NCI-H146 treated with DMSO at 0.1 percent for 48 hours (cell line): ENCODE results near the gene SEMA5A.
"Not testable (repeated sequence)": the region's sequence is repeated elsewhere in the genome, so short reads cannot be mapped to it uniquely, and the experiment has no call there.

ENCODE experiments used
- DNase-seq: peaks from one replicate; lab custom pipeline; 2025; ENCODE audit not compliant: unreplicated experiment; lab: John Stamatoyannopoulos, UW

The SEMA5A gene

DNA sequence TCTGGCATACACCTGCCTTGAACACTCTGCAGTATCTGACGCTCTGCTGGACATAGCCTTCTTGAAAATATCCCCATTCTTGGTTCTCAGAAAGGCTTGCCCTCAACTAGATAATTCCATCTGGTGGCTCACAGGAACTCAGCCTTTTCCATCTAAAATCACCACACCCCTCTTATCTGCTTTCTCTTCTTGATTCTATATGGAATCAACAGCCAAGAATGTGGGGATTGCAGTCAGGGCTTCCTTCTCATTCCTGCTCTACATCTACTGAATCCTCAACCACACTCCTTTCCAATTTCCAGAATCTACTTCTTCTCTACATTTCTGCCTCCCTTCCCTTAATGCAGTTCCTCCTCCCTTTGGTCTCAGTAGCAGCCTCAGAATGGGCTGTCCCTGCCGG lies 170.1 kb downstream of the SEMA5A start:
- DNase-seq = no peak

DNA sequence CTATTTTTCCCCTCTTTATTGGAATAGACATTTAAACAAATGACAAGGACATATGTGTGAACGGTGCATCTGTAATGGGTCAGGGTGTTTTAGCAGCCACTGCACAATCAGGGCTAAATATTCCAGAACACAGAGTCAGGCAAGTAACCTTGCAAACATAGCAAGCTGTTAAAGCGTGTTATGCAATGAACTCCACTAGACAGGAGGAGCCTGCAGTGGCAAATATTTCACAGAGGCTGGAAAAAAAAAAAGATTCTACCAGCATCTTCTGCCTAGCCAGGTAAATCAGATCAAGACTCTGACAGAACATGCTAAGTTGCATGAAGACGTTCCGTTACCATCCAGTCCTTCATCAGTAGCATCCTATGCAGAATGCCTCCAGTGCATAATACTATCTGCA lies 171.8 kb downstream of the SEMA5A start:
- DNase-seq = no peak

DNA sequence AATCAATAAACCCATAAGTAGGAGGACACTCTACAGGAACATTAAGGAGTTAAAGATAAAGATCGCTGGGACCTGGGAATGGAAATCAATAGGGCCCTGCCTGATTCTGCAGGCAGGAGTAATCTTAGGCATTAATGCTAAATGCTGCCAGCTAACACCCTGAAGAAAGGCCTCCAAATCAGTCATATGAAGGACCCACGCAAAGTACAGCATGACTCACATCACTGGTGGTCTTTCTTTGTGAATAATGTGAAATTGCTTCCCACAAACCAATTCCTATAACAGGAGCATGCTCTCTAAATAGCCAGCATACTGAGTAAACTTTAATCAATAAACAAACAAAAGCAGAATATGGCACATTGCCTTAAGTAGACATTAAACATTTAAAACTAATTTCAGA lies 172.3 kb downstream of the SEMA5A start:
- DNase-seq = no peak

DNA sequence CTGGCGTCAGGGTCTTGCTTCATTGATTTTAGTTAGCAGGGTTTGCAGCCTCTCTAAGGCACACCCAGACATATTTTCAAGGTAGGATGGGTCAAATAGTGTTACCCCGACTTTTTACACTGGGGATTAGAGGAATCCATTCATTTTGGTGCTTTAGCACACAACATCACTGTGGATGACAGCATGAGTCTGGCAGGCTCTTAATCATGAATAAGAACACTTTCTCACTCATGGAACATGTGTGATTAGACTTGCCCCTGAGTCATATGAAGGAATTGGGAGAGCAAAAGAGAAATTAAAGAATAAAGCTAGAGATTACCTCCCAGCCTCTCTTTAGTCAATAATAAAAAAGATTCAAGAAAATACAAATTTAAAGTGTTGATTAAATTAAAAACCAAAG lies 175.6 kb downstream of the SEMA5A start:
- no peak for DNase-seq

DNA sequence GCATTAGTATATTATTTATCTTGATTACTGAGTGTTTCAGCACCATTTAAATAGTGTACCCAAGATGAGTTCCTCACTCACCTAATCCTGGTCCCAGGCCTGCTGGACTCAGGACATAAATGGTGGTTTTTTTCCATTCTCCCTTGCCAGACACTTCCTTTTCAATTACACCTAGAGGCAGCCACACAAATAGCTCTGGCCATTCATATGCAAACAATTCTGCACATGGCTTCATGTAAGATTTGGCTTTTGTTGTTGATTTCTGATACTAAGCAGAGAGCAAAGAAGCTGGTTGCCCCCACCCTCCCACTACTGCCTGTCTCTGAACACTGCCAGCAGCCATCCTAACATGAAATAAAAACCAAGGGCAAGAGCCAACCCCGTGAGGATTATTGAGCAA lies 180.4 kb downstream of the SEMA5A start:
- DNase-seq = no peak

DNA sequence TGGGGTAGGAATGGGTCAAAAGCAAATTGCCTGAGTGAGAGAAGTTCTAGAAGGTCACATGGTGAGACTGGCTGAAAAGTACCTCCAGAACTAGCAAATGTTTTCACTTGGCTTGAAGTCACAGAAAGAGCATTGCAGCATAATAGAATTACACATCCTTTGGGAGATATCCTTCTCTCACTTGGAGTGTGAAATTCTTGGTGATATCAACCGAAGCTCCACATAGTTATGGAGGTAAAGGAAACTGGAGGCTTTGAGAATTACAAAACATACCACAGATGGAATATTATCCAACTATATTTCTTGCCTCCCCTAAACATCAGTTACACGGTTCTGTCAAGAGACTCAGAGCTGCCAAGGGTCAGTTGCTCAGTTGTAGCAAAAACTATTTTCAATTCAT lies 182.4 kb downstream of the SEMA5A start:
- DNase-seq = no peak

DNA sequence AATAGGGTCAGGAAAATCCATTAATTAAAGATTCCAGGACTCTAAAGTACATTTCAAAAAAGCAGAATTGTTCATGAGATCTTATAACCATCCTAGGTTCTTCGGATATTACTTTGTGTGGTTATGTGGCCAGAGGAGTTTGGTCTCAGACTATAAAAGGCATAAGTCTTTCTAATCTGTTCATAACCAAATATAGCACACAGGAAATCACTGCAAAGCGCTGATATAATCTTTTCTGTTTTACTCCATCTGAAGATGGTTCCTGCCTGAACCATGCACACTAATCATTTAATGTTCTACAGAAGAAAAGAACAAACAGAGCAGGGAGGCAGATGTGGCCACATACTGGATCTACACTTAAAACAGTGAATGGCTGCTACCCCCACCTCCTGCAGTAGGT lies 182.8 kb downstream of the SEMA5A start:
- DNase-seq = no peak

DNA sequence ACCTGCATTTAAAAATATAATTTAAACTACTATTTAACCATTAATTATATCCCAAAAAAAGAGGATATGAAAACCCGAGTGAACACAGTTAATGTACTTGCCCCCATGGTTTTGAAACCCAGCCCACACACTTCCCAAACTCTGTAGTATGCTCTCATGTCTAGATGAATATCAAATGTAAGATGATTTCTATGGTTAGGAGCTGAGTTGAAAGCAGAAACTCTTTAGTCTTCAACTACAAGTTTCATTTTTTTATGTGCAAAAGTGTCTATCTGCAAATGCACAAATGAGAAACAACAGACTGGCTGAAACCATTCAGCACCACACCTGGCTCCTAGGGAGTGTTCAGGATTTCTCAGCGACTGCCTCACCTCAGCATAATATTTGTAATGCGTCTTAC lies 183.3 kb downstream of the SEMA5A start:
- DNase-seq = no peak

DNA sequence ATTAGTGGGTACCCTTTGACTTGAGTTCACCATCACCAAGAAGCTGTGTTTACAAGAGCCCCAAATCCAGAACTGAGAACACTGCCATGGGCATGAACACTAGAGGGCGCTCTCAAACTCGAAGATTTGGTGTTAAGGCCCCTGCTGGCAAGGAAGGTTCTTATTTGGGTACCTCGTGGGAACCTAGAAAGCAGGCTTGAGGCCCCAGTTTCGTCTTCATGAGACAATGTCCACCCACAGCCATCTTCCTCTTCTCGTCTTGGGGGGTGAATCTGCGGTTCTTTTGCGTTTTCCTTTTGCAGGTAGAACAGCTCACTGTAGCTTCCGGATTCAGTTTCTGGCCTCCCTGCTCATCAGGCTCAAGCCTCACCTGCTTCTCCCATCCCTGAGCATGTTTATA lies 184.0 kb downstream of the SEMA5A start:
- DNase-seq = no peak

DNA sequence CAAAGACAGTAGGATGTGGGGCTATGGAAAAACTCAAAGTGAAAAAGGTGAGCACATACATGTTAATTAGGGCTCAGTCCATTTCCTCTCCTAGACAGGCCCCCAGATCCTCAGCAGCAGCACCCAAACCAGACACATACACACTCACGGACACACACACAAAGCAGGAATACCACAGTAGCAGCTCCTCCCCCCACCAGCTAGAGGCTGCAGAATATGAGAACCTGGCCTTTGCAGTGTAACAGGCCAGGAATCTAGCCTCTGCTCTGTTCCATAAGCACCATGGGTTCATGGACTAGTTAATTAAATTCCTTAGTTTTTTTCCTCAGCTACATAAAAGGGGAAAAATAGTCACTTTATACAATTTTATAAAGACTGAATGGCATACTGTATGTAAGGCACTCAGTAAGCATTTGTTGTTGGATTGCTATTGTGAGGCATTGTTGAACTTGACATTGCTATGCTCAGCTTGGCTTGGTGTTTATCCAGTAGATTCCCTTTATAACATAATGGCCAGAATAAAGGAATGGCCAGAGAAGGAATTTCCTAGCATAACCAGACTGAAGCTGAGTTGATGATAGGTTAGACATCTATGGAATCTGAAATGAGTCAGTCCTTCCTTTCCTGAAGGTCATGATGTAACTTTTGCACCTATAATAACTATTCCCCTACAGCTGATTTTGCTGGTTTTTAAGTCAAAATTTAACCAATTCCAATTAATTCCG lies 186.8 kb downstream of the SEMA5A start:
- no peak for DNase-seq

DNA sequence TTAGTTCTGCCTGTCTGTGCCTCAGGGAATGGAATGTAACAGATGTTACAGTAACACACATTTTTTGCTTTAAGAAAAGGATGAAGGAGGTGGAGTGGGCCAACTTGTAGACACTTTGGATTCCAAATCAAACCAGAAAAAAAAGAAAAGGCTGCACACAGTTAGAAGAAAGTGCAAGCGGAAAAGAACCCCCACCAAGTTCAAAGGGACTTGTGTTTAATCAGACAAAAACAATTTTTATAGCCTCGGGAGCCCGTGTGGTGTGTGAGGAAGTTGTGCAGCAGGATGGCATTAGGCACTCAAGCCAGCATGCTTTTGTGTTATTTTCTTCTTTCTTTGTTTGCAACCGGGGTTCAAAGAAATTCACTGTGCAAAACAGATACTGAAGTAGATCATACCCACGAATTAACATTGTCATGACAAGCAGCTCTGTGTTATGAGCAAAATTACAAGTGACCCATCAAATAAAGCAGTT lies 189.5 kb downstream of the SEMA5A start:
- no peak for DNase-seq

DNA sequence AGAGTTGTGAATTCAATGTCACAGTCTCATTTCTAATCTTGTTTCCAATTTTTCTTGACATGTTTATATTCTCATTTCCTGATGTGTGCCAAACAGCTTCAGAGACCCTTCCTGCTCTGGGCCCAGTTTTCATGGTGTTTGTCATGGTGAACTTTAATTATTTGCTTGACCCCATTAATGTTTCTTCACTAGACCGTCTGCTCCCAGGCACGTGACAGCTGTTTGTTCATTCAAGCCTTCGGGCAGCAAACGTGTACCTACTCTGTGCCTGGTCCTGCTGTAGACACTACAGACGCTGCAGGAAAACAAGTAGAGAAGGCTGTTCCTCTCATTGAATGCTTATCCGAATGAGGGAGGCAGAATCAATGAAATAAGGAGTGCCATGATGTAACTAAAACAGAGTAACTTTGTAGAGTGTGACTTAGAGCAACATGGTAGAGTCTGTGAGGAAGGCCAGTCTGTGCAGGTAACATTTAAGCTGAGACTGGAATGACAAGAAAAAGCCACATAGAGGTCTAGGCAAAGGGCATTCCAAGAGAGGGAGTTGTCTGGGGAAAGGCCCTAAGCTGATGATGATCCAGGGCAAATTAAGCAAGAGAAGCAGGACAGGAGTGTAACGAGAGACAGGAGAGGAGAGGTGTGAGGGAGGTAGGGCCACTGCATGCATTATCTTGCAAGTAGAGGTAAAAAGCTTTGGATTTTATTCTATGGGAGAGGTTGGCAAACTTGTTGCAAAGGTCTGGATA lies 191.4 kb downstream of the SEMA5A start:
- DNase-seq = no peak

DNA sequence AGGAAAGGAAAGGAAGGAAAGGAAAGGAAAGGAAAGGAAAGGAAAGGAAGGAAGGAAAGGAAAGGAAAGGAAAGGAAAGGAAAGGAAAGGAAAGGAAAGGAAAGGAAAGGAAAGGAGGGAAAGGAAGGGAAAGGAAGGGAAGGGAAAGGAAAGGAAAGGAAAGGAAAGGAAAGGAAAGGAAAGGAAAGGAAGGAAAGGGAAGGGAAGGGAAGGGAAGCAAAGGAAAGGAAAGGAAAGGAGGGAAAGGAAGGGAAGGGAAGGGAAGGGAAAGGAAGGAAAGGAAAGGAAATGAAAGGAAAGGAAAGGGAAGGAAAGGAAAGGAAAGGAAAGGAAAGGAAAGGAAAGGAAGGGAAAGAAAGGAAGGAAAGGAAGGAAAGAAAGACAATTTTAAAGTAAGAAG lies 192.8 kb downstream of the SEMA5A start:
- DNase-seq = not testable (repeated sequence)

DNA sequence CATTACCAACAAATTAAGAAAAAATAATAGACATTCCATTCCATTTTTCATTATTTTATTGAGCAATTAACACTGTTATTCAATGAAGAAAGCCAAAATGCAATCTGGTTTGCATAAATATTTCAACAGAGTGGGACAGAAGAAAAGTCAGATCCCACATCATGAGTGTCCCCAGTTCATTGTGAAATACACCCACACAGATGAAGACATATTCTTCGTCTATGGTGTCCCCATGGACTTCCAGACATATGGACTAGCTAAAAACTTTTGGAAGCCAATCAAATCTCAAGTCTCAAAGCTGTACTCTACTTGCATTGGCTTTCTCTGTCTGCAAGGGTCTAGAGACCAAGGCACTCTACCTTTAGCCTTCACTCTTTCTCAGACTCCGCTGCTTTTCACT lies 194.3 kb downstream of the SEMA5A start:
- DNase-seq = no peak

DNA sequence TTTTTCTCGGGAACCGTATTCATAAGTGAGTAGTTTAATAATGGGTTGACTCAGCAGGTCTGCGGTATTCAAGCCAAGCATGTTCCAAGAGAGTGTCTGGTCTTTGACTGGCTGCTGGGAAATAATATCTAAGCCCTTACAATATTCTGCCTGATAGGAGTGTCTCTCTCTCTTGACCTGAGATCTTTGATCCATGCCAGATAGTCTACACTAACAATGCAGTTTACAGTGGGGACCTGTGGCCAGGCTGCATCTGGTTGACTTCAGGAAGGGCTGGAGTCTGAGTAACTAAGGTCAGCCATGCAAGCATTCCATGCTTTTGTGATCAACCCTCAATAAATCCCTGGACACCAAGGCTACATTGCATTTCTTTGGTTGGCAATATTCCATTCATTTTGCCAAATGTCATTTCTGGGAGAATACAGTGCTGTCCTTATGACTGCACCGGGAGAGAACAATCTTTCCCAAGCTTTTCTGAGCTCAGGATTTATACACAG lies 195.5 kb downstream of the SEMA5A start:
- DNase-seq = no peak

DNA sequence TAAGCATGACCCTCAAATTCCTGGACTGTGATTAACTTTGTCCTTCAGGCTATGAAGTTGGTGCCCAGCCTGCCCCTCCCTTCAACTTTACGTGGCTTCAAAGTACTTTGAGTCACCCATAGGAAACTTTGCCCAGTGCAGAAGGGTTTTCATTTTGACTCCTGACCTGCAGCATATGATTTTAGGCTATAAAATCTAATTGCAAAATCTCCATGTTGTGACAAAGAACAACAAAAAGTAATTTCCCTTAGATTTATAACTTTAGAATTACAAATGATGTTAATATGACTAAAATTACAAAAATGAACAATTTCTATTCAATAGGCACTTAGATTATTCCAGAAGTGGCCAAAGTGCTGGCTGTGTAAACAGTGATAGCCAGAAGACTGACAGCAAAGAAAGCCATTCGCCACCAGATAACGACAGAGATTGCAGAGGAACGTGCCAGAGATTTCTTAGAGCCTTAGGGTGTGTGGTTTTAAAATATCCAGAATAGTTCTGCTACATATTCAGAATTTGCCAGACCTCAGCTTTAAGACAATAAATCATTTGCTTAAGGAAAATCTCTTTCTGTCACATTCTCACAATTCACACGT lies 197.4 kb downstream of the SEMA5A start:
- no peak for DNase-seq

DNA sequence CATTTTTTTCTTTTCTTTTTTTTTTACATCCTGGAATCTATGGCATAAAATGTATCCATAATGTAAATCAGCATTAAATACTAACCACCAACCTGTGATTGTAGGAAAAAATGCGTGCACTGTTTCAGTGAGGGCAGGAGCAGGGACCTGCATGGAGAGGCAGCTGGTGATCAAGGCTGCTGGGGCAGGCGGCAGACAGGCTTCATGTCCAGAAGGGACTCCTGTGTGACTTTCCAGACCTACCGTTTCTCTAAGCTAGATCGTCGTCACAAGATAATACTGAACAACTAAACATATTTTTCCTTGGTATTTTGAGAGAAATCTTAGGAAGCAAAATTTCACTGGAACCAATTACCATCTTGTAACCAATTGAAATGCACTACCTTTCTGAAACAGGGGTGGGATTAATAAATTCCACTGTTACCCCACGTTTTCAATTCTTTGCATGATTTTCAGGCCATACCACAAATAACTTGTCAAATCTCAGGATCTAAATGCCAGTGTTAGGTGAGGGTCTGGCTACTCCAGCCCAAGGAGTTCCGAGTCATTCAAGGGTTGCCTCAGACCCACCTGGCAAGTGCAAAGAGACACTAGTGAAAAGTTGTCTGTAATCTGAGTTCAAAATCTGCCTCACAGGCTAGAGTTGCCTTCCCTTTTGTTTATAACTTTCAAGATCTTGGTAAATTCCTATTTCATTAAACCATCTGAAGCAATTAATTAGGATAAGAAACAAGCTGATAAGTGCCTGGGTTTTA lies 198.2 kb downstream of the SEMA5A start:
- DNase-seq = no peak

DNA sequence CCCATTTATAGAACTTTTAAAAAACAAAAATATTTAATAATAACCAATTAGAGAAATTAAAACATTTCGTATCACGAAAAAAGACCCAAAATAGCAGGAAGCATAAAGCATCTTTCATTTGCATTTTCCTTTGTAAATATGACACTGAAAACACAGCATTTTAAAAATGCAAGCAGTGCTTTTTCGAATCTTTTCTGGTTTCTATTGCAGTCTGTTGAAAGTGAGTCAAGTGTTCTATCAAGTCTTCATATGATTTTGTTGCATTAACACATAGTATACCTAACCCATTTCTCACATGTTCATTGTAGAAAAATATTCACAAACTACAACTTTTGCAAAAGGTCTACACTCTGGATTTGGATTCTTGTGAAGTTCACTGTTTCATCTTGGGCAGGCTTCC lies 198.8 kb downstream of the SEMA5A start:
- no peak for DNase-seq

DNA sequence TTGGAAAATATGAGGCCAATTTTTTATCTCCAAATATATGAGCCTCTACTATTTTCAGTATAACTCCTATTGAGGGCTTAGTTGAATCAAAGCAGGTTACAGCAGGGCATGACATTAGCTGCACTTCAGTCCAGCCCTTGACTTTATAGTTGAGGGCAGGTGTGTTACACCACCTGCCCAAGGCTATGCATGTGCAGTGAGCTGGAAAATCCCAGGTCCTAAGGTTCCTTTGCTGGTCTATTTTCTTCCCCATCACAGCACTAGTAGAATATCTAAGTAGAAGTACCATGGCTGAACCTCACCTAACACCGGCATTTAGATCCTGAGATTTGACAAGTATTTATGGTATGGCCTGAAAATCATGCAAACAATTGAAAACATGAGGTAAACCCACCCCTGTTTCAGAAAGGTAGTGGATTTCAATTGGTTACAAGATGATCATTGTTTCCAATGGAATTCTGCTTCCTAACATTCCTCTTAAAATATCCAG lies 201.1 kb downstream of the SEMA5A start:
- DNase-seq = no peak

DNA sequence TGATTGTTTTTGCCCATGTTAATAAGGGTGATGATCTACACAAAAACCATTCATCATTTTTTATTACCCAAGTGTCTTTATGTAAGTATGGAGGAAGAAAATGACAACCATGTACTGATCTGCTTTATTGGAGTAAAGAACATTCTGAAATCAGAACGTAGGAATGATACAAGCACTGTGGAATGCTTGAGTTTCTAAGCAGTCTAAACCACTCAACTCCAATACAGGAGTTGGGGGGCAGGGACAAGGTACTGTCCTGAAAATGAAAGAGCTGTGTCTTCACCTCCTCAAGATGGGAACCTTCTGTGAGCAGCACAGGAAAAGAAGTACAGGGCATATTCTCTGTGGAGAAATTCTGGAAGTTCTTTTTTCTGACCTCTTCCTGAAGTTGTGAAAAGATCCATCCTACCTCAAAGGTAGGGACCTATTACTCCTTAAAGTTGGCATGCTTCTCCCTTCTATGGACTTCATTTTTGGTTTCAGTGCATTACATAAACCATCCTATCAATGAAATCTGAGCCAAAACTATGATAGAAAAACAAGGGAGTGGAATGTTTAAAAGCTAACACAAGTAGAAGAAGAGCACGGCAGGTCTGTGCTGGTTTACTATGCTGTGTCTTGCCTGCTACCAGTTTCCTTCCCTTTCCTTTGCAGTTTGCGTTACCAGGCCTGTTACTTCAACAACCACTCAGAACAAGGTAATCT lies 202.6 kb downstream of the SEMA5A start:
- DNase-seq = no peak
